SK-N-SH treated with all-trans-retinoic acid at 6 μM for 48 hours (cell line): Measurements from ENCODE around the gene ALK.

ENCODE experiments used
- ATAC-seq: fragments of 200-7000 bp; cut with Tn5 transposase; 3 replicates; pipeline ENCODE4 v1.9.1; 2020; ENCODE audit warnings: mild to moderate bottlenecking, moderate library complexity
- ARNTL ChIP-seq: fragments of 450-650 bp; formaldehyde crosslinking; IDR thresholded peaks from 2 replicates; pipeline ENCODE4 v1.5.0; 2020; ENCODE audit warnings: low read depth, mild to moderate bottlenecking, moderate library complexity, borderline replicate concordance
- BACH2 ChIP-seq: fragments of 250-450 bp; sonication (Bioruptor Pico); IDR thresholded peaks from 2 replicates; pipeline ENCODE4 v1.9.0; 2021; ENCODE audit warnings: mild to moderate bottlenecking, borderline replicate concordance
- CSDC2 ChIP-seq: fragments of 250-450 bp; sonication (Bioruptor Pico); IDR thresholded peaks from 2 replicates; pipeline ENCODE4 v1.5.0; 2020; ENCODE audit warnings: mild to moderate bottlenecking, moderate library complexity
- GLIS3 ChIP-seq: fragments of 250-450 bp; sonication (Bioruptor Pico); IDR thresholded peaks from 2 replicates; pipeline ENCODE4 v1.5.0; 2020; ENCODE audit warnings: mild to moderate bottlenecking, moderate library complexity
- ISL1 ChIP-seq: fragments of 250-450 bp; sonication (Bioruptor Pico); IDR thresholded peaks from 2 replicates; pipeline ENCODE4 v2.1.2; 2022; ENCODE audit warnings: mild to moderate bottlenecking, moderate library complexity
- OSR1 ChIP-seq: fragments of 250-450 bp; sonication (Bioruptor Pico); IDR thresholded peaks from 2 replicates; pipeline ENCODE4 v1.8.0; 2022; ENCODE audit warnings: moderate library complexity, mild to moderate bottlenecking, inconsistent platforms
- PPARA ChIP-seq: fragments of 250-450 bp; sonication (Bioruptor Pico); IDR thresholded peaks from 2 replicates; pipeline ENCODE4 v1.5.0; 2020; ENCODE audit warnings: mild to moderate bottlenecking, borderline replicate concordance
- RARB ChIP-seq: fragments of 250-450 bp; sonication (Bioruptor Pico); IDR thresholded peaks from 2 replicates; pipeline ENCODE4 v1.8.0; 2021; ENCODE audit warnings: mild to moderate bottlenecking, moderate library complexity
- SNAI2 ChIP-seq: fragments of 250-450 bp; sonication (Bioruptor Pico); IDR thresholded peaks from 2 replicates; pipeline ENCODE4 v1.5.0; 2020; ENCODE audit warnings: mild to moderate bottlenecking, moderate library complexity
- TCF4 ChIP-seq: fragments of 250-450 bp; sonication (Bioruptor Pico); IDR thresholded peaks from 2 replicates; pipeline ENCODE4 v1.8.0; 2021; ENCODE audit warnings: mild to moderate bottlenecking, moderate library complexity, borderline replicate concordance
- TOX ChIP-seq: fragments of 250-450 bp; sonication (Bioruptor Pico); IDR thresholded peaks from 2 replicates; pipeline ENCODE4 v1.8.0; 2021; ENCODE audit warnings: mild to moderate bottlenecking, moderate library complexity, borderline replicate concordance
- TSHZ2 ChIP-seq: fragments of 250-450 bp; sonication (Bioruptor Pico); IDR thresholded peaks from 2 replicates; pipeline ENCODE4 v1.5.0; 2020; ENCODE audit warnings: mild to moderate bottlenecking, moderate library complexity
- ZC3H10 ChIP-seq: fragments of 250-450 bp; sonication (Bioruptor Pico); IDR thresholded peaks from 2 replicates; pipeline ENCODE4 v1.5.1; 2021; ENCODE audit warnings: mild to moderate bottlenecking, moderate library complexity
- ZFP30 ChIP-seq: fragments of 450-650 bp; formaldehyde crosslinking; IDR thresholded peaks from 2 replicates; pipeline ENCODE4 v1.5.0; 2022; ENCODE audit warnings: mild to moderate bottlenecking, moderate library complexity
- ZNF565 ChIP-seq: fragments of 450-650 bp; formaldehyde crosslinking; conservative IDR thresholded peaks from 2 replicates; pipeline ENCODE4 v1.5.0; 2020; ENCODE audit warnings: low read depth, mild to moderate bottlenecking, moderate library complexity
- ZNF70 ChIP-seq: fragments of 450-650 bp; formaldehyde crosslinking; IDR thresholded peaks from 2 replicates; pipeline ENCODE4 v1.5.0; 2020; ENCODE audit warnings: mild to moderate bottlenecking, moderate library complexity
- TF ChIP-seq, protein P1 (sequence below): fragments of 250-450 bp; sonication (Bioruptor Pico); IDR thresholded peaks from 2 replicates; pipeline ENCODE4 v1.8.0; 2020; ENCODE audit warnings: mild to moderate bottlenecking, moderate library complexity, borderline replicate concordance
- TF ChIP-seq, protein P2 (sequence below): fragments of 250-450 bp; sonication (Bioruptor Pico); IDR thresholded peaks from 2 replicates; pipeline ENCODE4 v1.8.0; 2021; ENCODE audit warnings: low read depth, mild to moderate bottlenecking, moderate library complexity, borderline replicate concordance
- TF ChIP-seq, protein P3 (sequence below): fragments of 250-450 bp; sonication (Bioruptor Pico); IDR thresholded peaks from 2 replicates; pipeline ENCODE4 v1.5.1; 2021; ENCODE audit warnings: mild to moderate bottlenecking, moderate library complexity
- TF ChIP-seq, protein P4 (sequence below): fragments of 250-450 bp; sonication (Bioruptor Pico); IDR thresholded peaks from 2 replicates; pipeline ENCODE4 v1.5.1; 2020; ENCODE audit warnings: low read depth, mild to moderate bottlenecking, moderate library complexity

Gene ALK

GRCh38 chr2:29485117-29485516 lies 436.3 kb downstream of the ALK start:
- no peak for ATAC-seq
- TF ChIP-seq, protein P1, sequence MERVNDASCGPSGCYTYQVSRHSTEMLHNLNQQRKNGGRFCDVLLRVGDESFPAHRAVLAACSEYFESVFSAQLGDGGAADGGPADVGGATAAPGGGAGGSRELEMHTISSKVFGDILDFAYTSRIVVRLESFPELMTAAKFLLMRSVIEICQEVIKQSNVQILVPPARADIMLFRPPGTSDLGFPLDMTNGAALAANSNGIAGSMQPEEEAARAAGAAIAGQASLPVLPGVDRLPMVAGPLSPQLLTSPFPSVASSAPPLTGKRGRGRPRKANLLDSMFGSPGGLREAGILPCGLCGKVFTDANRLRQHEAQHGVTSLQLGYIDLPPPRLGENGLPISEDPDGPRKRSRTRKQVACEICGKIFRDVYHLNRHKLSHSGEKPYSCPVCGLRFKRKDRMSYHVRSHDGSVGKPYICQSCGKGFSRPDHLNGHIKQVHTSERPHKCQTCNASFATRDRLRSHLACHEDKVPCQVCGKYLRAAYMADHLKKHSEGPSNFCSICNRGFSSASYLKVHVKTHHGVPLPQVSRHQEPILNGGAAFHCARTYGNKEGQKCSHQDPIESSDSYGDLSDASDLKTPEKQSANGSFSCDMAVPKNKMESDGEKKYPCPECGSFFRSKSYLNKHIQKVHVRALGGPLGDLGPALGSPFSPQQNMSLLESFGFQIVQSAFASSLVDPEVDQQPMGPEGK (CRISPR knock-in tag) = no peak
- TF ChIP-seq CSDC2 (CRISPR knock-in tag) (no peak), ZFP30 (CRISPR knock-in tag) (no peak), ISL1 (no peak), RARB (CRISPR knock-in tag) (no peak), TSHZ2 (CRISPR knock-in tag) (no peak), OSR1 (no peak), ZC3H10 (CRISPR knock-in tag) (no peak), ZNF565 (no peak), TCF4 (CRISPR knock-in tag) (no peak), PPARA (CRISPR knock-in tag) (no peak), BACH2 (no peak), GLIS3 (no peak), SNAI2 (CRISPR knock-in tag) (no peak), ZNF70 (no peak)
- TF ChIP-seq, protein P2, sequence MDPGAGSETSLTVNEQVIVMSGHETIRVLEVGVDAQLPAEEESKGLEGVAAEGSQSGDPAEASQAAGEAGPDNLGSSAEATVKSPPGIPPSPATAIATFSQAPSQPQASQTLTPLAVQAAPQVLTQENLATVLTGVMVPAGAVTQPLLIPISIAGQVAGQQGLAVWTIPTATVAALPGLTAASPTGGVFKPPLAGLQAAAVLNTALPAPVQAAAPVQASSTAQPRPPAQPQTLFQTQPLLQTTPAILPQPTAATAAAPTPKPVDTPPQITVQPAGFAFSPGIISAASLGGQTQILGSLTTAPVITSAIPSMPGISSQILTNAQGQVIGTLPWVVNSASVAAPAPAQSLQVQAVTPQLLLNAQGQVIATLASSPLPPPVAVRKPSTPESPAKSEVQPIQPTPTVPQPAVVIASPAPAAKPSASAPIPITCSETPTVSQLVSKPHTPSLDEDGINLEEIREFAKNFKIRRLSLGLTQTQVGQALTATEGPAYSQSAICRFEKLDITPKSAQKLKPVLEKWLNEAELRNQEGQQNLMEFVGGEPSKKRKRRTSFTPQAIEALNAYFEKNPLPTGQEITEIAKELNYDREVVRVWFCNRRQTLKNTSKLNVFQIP = no peak
- TF ChIP-seq, protein P3, sequence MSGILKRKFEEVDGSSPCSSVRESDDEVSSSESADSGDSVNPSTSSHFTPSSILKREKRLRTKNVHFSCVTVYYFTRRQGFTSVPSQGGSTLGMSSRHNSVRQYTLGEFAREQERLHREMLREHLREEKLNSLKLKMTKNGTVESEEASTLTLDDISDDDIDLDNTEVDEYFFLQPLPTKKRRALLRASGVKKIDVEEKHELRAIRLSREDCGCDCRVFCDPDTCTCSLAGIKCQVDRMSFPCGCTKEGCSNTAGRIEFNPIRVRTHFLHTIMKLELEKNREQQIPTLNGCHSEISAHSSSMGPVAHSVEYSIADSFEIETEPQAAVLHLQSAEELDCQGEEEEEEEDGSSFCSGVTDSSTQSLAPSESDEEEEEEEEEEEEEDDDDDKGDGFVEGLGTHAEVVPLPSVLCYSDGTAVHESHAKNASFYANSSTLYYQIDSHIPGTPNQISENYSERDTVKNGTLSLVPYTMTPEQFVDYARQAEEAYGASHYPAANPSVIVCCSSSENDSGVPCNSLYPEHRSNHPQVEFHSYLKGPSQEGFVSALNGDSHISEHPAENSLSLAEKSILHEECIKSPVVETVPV (CRISPR knock-in tag) = no peak
- TF ChIP-seq, protein P4, sequence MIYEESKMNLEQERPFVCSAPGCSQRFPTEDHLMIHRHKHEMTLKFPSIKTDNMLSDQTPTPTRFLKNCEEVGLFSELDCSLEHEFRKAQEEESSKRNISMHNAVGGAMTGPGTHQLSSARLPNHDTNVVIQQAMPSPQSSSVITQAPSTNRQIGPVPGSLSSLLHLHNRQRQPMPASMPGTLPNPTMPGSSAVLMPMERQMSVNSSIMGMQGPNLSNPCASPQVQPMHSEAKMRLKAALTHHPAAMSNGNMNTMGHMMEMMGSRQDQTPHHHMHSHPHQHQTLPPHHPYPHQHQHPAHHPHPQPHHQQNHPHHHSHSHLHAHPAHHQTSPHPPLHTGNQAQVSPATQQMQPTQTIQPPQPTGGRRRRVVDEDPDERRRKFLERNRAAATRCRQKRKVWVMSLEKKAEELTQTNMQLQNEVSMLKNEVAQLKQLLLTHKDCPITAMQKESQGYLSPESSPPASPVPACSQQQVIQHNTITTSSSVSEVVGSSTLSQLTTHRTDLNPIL = no peak

- TF ChIP-seq GLIS3 (no peak), TOX (CRISPR knock-in tag) (no peak), PPARA (CRISPR knock-in tag) (no peak), ARNTL (CRISPR knock-in tag) (no peak), ZFP30 (CRISPR knock-in tag) (no peak)
- no peak for ATAC-seq
Measured at GRCh38 chr2:29482867-29483266, 438.5 kb downstream of the ALK start.

- ATAC-seq = no peak
- TF ChIP-seq ZFP30 (CRISPR knock-in tag) = no peak
- TF ChIP-seq, protein P3 (CRISPR knock-in tag) = no peak
- no peak for TF ChIP-seq PPARA (CRISPR knock-in tag)
- TF ChIP-seq TCF4 (CRISPR knock-in tag) = no peak
- TF ChIP-seq GLIS3 = no peak
- no peak for TF ChIP-seq BACH2
- TF ChIP-seq CSDC2 (CRISPR knock-in tag) = no peak
- TF ChIP-seq ZNF70 = no peak
- TF ChIP-seq SNAI2 (CRISPR knock-in tag) = no peak
- TF ChIP-seq TSHZ2 (CRISPR knock-in tag) = no peak
- TF ChIP-seq, protein P1 (CRISPR knock-in tag) = no peak
- no peak for TF ChIP-seq ISL1
Measured at GRCh38 chr2:29482348-29482747, 439.0 kb downstream of the ALK start.
